HL-60 (cell line): ENCODE data around the gene CPN2.

Experiments used
- DNase-seq, 2 experiments: peaks; one replicate each; pipeline ENCODE4 v3.0.0-alpha.2; 2010 to 2020; ENCODE audit warnings: low read depth in 1 of 2, low spot score in 1 of 2
- H3K27ac ChIP-seq: fragments of 250-450 bp; sonication (Bioruptor Pico); replicated peaks from 2 replicates; pipeline ENCODE4 v1.5.1; 2020; ENCODE audit warnings: mild to moderate bottlenecking, moderate library complexity
- H3K27me3 ChIP-seq: fragments of 250-450 bp; sonication (Bioruptor Pico); 2 replicates; pipeline ENCODE4 v1.5.1; 2021; ENCODE audit warnings: mild to moderate bottlenecking, moderate library complexity; ENCODE audit not compliant: insufficient read depth, poor library complexity, severe bottlenecking
- H3K4me3 ChIP-seq: replicated peaks from 2 replicates; pipeline ENCODE4 v1.5.1; 2011; ENCODE audit warnings: mild to moderate bottlenecking, control low read depth, low read length; ENCODE audit not compliant: insufficient read depth
- GABPA ChIP-seq: IDR thresholded peaks from 2 replicates; pipeline ENCODE4 v1.6.1; 2012; ENCODE audit warnings: low read depth
- REST ChIP-seq: IDR thresholded peaks from 2 replicates; pipeline ENCODE4 v1.6.1; 2012; ENCODE audit warnings: low read depth; ENCODE audit not compliant: insufficient replicate concordance
- SPI1 ChIP-seq: IDR thresholded peaks from 2 replicates; pipeline ENCODE4 v1.6.1; 2012; ENCODE audit warnings: low read depth, mild to moderate bottlenecking, borderline replicate concordance

CPN2 gene

GRCh38 chr3:194292331-194292730 lies 58.8 kb downstream of the CPN2 start:
- TF ChIP-seq GABPA (no peak), REST (no peak), SPI1 (no peak)
- no peak for DNase-seq
- no peaks in the 10 kb centered on the region for H3K27me3 ChIP-seq
- no peak overlapping the region for H3K27ac ChIP-seq
- H3K4me3 ChIP-seq, result no peak overlapping the region
